RWPE2 (cell line): ENCODE results near the gene PDE7B.

Experiments used
- ATAC-seq: fragments of 200-7000 bp; cut with Tn5 transposase; 3 replicates; pipeline ENCODE4 v1.9.1; 2021; ENCODE audit warnings: low read depth
- DNase-seq: peaks from one replicate; pipeline ENCODE4 v3.0.0-alpha.2; 2020; ENCODE audit warnings: low spot score
- H3K27ac ChIP-seq: fragments of 450-650 bp; 2 replicates; pipeline ENCODE4 v1.5.1; 2017; ENCODE audit warnings: mild to moderate bottlenecking; ENCODE audit not compliant: poor library complexity, severe bottlenecking
- H3K27me3 ChIP-seq: fragments of 250-450 bp; sonication (Bioruptor Pico); 2 replicates; pipeline ENCODE4 v1.5.1; 2021; ENCODE audit warnings: mild to moderate bottlenecking, moderate library complexity; ENCODE audit not compliant: insufficient read depth, poor library complexity, severe bottlenecking
- H3K36me3 ChIP-seq: fragments of 250-450 bp; sonication (Bioruptor Pico); 2 replicates; pipeline ENCODE4 v1.5.1; 2020; ENCODE audit warnings: low read depth, mild to moderate bottlenecking, moderate library complexity
- H3K4me1 ChIP-seq: fragments of 250-450 bp; sonication (Bioruptor Pico); 2 replicates; pipeline ENCODE4 v1.5.1; 2021; ENCODE audit warnings: mild to moderate bottlenecking, moderate library complexity; ENCODE audit not compliant: insufficient read depth, poor library complexity, severe bottlenecking
- H3K4me3 ChIP-seq: fragments of 250-450 bp; sonication (Bioruptor Pico); 2 replicates; pipeline ENCODE4 v1.5.1; 2021; ENCODE audit warnings: mild to moderate bottlenecking, moderate library complexity; ENCODE audit not compliant: severe bottlenecking
- H3K9me3 ChIP-seq: fragments of 250-450 bp; sonication (Bioruptor Pico); 2 replicates; pipeline ENCODE4 v1.5.1; 2021; ENCODE audit warnings: mild to moderate bottlenecking, moderate library complexity; ENCODE audit not compliant: severe bottlenecking
- CTCF ChIP-seq: fragments of 450-650 bp; IDR thresholded peaks from one replicate; pipeline ENCODE4 v1.5.1; 2017; ENCODE audit warnings: mild to moderate bottlenecking, moderate library complexity; ENCODE audit not compliant: poor library complexity, severe bottlenecking

Gene PDE7B

GRCh38 chr6:136069119-136069518 is 217.6 kb downstream of the PDE7B start:
- H3K36me3 ChIP-seq, result no peaks in the 10 kb centered on the region
- no peaks in the 10 kb centered on the region for H3K9me3 ChIP-seq
- no peak for DNase-seq
- H3K4me1 ChIP-seq, result peaks cover 29% of the 10 kb centered on the region
- no peak overlapping the region for H3K4me3 ChIP-seq
- TF ChIP-seq CTCF, result no peak
- peak overlapping the region; percentile 77 for H3K27ac ChIP-seq
- peak; percentile 63 for ATAC-seq
- no peaks in the 10 kb centered on the region for H3K27me3 ChIP-seq

DNA sequence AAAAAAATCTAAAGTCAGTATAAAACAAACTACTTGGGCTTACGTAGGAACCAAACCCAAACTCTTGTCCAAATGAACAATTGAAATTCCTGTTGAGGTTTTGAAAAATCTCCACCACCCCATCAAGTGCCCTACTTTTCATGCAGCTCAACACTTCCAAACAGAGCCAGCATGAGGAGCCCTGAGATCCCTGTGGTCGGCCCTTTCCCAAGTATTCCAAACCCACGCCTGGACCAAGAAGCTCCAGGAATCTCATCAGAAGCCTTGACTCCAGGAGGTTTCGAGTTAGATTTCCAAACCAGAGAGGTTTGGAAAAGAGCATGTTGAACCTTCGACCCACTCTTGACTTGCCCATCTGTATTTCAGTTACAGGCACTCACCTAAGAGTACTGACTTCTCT is 219.3 kb downstream of the PDE7B start:
- no peak for TF ChIP-seq CTCF
- Histone ChIP-seq H3K4me1 (peaks cover 29% of the 10 kb centered on the region), H3K27ac (no peak overlapping the region), H3K9me3 (no peaks in the 10 kb centered on the region), H3K27me3 (no peaks in the 10 kb centered on the region), H3K36me3 (no peaks in the 10 kb centered on the region), H3K4me3 (no peak overlapping the region)
- ATAC-seq, result no peak
- DNase-seq, result no peak

- H3K4me3 ChIP-seq, result no peak overlapping the region
- H3K27me3 ChIP-seq, result no peaks in the 10 kb centered on the region
- DNase-seq, result no peak
- H3K36me3 ChIP-seq, result no peaks in the 10 kb centered on the region
- no peak overlapping the region for H3K27ac ChIP-seq
- no peaks in the 10 kb centered on the region for H3K9me3 ChIP-seq
- TF ChIP-seq CTCF, result no peak
- peaks cover 20% of the 10 kb centered on the region for H3K4me1 ChIP-seq
- ATAC-seq, result no peak
These were observed 221.2 kb downstream of the PDE7B start for GRCh38 chr6:136072691-136073090.

- Histone ChIP-seq H3K4me1 (peaks cover 14% of the 10 kb centered on the region), H3K9me3 (no peaks in the 10 kb centered on the region), H3K36me3 (no peaks in the 10 kb centered on the region), H3K27ac (no peak overlapping the region), H3K4me3 (no peak overlapping the region), H3K27me3 (no peaks in the 10 kb centered on the region)
- DNase-seq (no peak), ATAC-seq (no peak)
- no peak for TF ChIP-seq CTCF
These were observed 221.7 kb downstream of the PDE7B start for GRCh38 chr6:136073216-136073615.

GRCh38 chr6:136076496-136076895 is 225.0 kb downstream of the PDE7B start:
- no peaks in the 10 kb centered on the region for H3K4me1 ChIP-seq
- DNase-seq (no peak), ATAC-seq (no peak)
- no peaks in the 10 kb centered on the region for H3K9me3 ChIP-seq
- TF ChIP-seq CTCF, result no peak
- H3K27ac ChIP-seq, result no peak overlapping the region
- no peaks in the 10 kb centered on the region for H3K27me3 ChIP-seq
- H3K36me3 ChIP-seq, result no peaks in the 10 kb centered on the region
- no peak overlapping the region for H3K4me3 ChIP-seq
